ENCODE results near the gene CPNE4.

CPNE4 gene

GRCh38 chr3:132016061-132017041 lies 18.5 kb downstream of the CPNE4 start:
- Mint-ChIP-seq H3K27ac (no peak overlapping the region), H3K4me3 (no peak overlapping the region), H3K9me3 (no peaks in the 10 kb centered on the region), H3K27me3 (ENCODE audit: low read depth, poor library complexity) (peaks cover 7% of the 10 kb centered on the region), H3K36me3 (ENCODE audit: low read depth) (no peaks in the 10 kb centered on the region), H3K4me1 (peaks cover 39% of the 10 kb centered on the region)
- DNase-seq: no peak
- no peak for TF ChIP-seq CTCF (IDR thresholded peaks at IDR 0.05)

- Mint-ChIP-seq H3K4me1 (peaks cover 56% of the 10 kb centered on the region), H3K9me3 (no peaks in the 10 kb centered on the region), H3K27ac (no peak overlapping the region), H3K27me3 (ENCODE audit: low read depth, poor library complexity) (peaks cover 7% of the 10 kb centered on the region), H3K36me3 (ENCODE audit: low read depth) (no peaks in the 10 kb centered on the region), H3K4me3 (no peak overlapping the region)
- no peak for DNase-seq
- TF ChIP-seq CTCF (IDR thresholded peaks at IDR 0.05): no peak
Measured at GRCh38 chr3:132014105-132014504, 20.7 kb downstream of the CPNE4 start.

- Mint-ChIP-seq H3K4me3 (no peak overlapping the region), H3K4me1 (peaks cover 52% of the 10 kb centered on the region), H3K36me3 (ENCODE audit: low read depth) (no peaks in the 10 kb centered on the region), H3K9me3 (no peaks in the 10 kb centered on the region), H3K27me3 (ENCODE audit: low read depth, poor library complexity) (no peaks in the 10 kb centered on the region), H3K27ac (no peak overlapping the region)
- no peak for TF ChIP-seq CTCF (IDR thresholded peaks at IDR 0.05)
- no peak for DNase-seq
Measured at GRCh38 chr3:132009241-132009640, 25.6 kb downstream of the CPNE4 start.

GRCh38 chr3:132008837-132009236 lies 26.0 kb downstream of the CPNE4 start:
- Mint-ChIP-seq H3K4me1 (peaks cover 48% of the 10 kb centered on the region), H3K36me3 (ENCODE audit: low read depth) (no peaks in the 10 kb centered on the region), H3K9me3 (no peaks in the 10 kb centered on the region), H3K27ac (no peak overlapping the region), H3K27me3 (ENCODE audit: low read depth, poor library complexity) (no peaks in the 10 kb centered on the region), H3K4me3 (no peak overlapping the region)
- TF ChIP-seq CTCF (IDR thresholded peaks at IDR 0.05): no peak
- DNase-seq: no peak

GRCh38 chr3:132007617-132008016 lies 27.2 kb downstream of the CPNE4 start:
- H3K27ac Mint-ChIP-seq: no peak overlapping the region
- H3K9me3 Mint-ChIP-seq: no peaks in the 10 kb centered on the region
- DNase-seq: no peak

More at GRCh38 chr3:132007617-132008016, 27.2 kb downstream of the CPNE4 start:
- no peaks in the 10 kb centered on the region for H3K27me3 Mint-ChIP-seq (ENCODE audit: low read depth, poor library complexity)
- no peak for TF ChIP-seq CTCF (IDR thresholded peaks at IDR 0.05)
- no peak overlapping the region for H3K4me3 Mint-ChIP-seq
- peaks cover 38% of the 10 kb centered on the region for H3K4me1 Mint-ChIP-seq
- no peaks in the 10 kb centered on the region for H3K36me3 Mint-ChIP-seq (ENCODE audit: low read depth)
